SH-SY5Y (cell line): Measurements from ENCODE around the gene PARM1.

Experiments used
- GATA2 ChIP-seq: IDR thresholded peaks from 2 replicates; pipeline ENCODE4 v1.6.1; 2011; ENCODE audit warnings: mild to moderate bottlenecking, low read depth, low read length
- GATA3 ChIP-seq: IDR thresholded peaks from 2 replicates; pipeline ENCODE4 v1.6.1; 2011; ENCODE audit warnings: low read depth, mild to moderate bottlenecking, low read length, moderate library complexity

Gene PARM1

DNA sequence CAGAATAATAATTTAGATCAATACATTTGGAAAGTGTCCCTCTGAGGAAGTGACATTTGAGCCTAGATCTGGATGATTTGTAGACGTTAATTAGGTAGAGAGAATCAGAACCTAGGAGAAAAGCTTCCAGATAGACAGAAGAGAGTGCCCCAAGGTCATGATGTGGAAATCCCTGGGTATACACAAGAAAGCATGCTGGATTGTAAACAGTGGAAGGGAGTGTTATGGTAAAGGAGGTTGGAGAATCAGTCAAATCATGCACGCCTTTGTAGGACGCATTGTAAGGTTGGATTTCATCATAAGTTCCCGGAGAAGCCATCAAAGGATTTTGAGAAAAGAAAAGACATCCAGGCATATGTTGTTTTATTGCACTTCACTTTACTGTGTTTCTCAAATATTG lies 156.3 kb downstream of the PARM1 start:
- no peak for TF ChIP-seq GATA2
- TF ChIP-seq GATA3, result no peak

DNA sequence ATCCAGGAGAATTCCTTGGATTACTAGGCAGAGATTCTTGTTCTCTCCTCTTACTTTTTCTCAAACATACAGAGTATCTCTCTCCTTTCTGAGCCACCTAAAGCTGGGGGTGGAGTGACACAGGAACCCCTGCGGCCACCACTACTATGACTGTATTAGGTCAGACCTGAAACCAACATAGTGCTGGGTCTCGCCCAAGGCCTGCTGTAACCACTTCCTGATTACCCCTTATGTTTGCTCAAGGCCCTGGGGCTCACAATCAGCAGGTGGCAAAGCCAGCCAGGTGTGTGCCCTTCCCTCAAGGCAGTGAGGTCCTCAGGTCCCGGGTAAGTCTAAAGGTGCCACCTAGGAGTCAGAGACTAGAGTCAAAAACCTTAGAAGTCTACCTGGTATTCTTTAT lies 166.4 kb downstream of the PARM1 start:
- TF ChIP-seq GATA3 (no peak), GATA2 (no peak)
